ENCODE results near the gene SELENOF. TPM values are rescaled to one million over a fixed set of nuclear protein-coding genes. Genes with fewer than 3 reads are reported as not detected.
A peak's percentile ranks its signal among the peaks of the same experiment; 100 is the strongest.

Gene SELENOF
- total RNA-seq, 5 donors from 2014 or later (not counting 1 experiment from before 2014, with no cell fraction given) = 141 to 165 (median 145) TPM

DNA sequence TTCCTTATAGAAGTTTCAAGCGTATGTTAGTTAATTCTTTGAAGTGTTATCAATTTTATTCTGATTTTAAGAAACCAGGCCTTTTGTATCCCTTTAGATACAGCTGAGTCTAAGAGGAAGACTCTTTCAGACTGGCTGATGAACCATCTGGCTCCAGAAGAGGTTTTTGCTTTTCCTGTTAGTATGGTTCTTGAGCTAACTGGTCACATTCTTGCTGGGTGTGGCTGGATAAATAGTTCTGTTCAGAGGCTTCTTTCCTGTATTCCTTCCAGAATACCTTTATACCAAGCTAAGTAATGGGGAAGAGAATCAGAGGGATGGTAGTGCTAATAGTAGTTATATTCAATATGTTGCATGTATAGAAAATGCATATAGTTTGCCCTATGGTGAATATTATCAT, 13.0 kb upstream of the SELENOF start:
- Mint-ChIP-seq H3K9me3 (peaks cover 4 to 28% (median 17%) of the 10 kb centered on the region in 3 donors), H3K27ac (no peak overlapping the region), H3K27me3 (no peaks in the 10 kb centered on the region), H3K4me1 (peaks cover 29 to 37% (median 31%) of the 10 kb centered on the region in 3 donors), H3K4me3 (no peak overlapping the region), H3K36me3 (peaks cover 26% of the 10 kb centered on the region)
- Histone ChIP-seq H3K4me1 (ENCODE audit: control insufficient read depth in 1 of 2, extremely low read depth in 1 of 2, insufficient read depth in 2 of 2, low read length in 2 of 2) (no peaks in the 10 kb centered on the region), H3K27me3 (replicated peaks in 1 of 2; ENCODE audit: control insufficient read depth in 2 of 2, extremely low read depth in 1 of 2, insufficient read depth in 2 of 2, low read length in 1 of 2) (no peaks in the 10 kb centered on the region), H3K36me3 (ENCODE audit: control insufficient read depth in 2 of 2, extremely low read depth in 1 of 2, insufficient read depth in 1 of 2, low read length in 1 of 2) (no peaks in the 10 kb centered on the region), H3K9me3 (no peaks in the 10 kb centered on the region), H3K4me3 (ENCODE audit: control insufficient read depth in 1 of 2, extremely low read depth in 1 of 2, low read length in 1 of 2) (no peak overlapping the region), H3K27ac (ENCODE audit: low read length) (no peak overlapping the region)
- ChIA-PET CTCF (no interaction called here), POLR2A (no interaction called here)
- WGBS (ENCODE audit: insufficient coverage) = no CpG with 5 or more reads among the region's 1 CpG
- DNase-seq = no peak
- no peak for ATAC-seq (replicated peaks in 1 of 4)

DNA sequence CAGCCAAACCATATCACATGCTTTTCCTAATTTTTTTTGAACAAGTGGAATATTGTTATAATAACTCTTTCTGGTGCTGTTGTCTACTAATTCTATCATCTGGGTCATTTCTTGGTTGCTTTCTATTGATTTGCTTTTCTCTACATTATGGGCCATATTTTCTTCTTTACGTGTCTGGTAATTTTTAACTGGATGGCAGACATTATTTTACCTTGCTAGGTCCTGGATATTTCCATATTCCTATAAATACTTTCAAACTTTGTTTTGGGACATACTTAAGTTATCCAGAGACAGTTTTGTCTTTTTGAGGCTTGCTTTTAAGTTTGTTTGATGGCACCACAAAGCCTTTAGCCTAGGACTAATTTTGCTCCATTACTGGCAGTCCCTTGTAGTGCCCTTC, 11.8 kb upstream of the SELENOF start:
- H3K36me3 Mint-ChIP-seq = peaks cover 29% of the 10 kb centered on the region
- no peaks in the 10 kb centered on the region for H3K27me3 ChIP-seq (replicated peaks in 1 of 2; ENCODE audit: control insufficient read depth in 2 of 2, extremely low read depth in 1 of 2, insufficient read depth in 2 of 2, low read length in 1 of 2)
- peaks cover 4 to 30% (median 17%) of the 10 kb centered on the region in 3 donors for H3K9me3 Mint-ChIP-seq
- peaks cover 2% of the 10 kb centered on the region for H3K9me3 ChIP-seq
- POLR2A ChIA-PET = no interaction called here
- no peaks in the 10 kb centered on the region for H3K4me1 ChIP-seq (ENCODE audit: control insufficient read depth in 1 of 2, extremely low read depth in 1 of 2, insufficient read depth in 2 of 2, low read length in 2 of 2)
- no peaks in the 10 kb centered on the region for H3K27me3 Mint-ChIP-seq
- no peak overlapping the region for H3K4me3 ChIP-seq (ENCODE audit: control insufficient read depth in 1 of 2, extremely low read depth in 1 of 2, low read length in 1 of 2)
- no peak overlapping the region for H3K27ac Mint-ChIP-seq
- H3K4me3 Mint-ChIP-seq = no peak overlapping the region
- CTCF ChIA-PET = interaction anchor here in 1 of 2 donors (0.5 kb wide), 1 partner anchor 28 kb away, joined by 4 read pairs; no protein-coding TSS in a partner anchor
- WGBS (ENCODE audit: insufficient coverage) = no CpG with 5 or more reads among the region's 1 CpG
- H3K27ac ChIP-seq (ENCODE audit: low read length) = no peak overlapping the region
- no peak for DNase-seq
- no peaks in the 10 kb centered on the region for H3K36me3 ChIP-seq (ENCODE audit: control insufficient read depth in 2 of 2, extremely low read depth in 1 of 2, insufficient read depth in 1 of 2, low read length in 1 of 2)
- no peak for ATAC-seq (replicated peaks in 1 of 4)
- peaks cover 27 to 33% (median 31%) of the 10 kb centered on the region in 3 donors for H3K4me1 Mint-ChIP-seq

DNA sequence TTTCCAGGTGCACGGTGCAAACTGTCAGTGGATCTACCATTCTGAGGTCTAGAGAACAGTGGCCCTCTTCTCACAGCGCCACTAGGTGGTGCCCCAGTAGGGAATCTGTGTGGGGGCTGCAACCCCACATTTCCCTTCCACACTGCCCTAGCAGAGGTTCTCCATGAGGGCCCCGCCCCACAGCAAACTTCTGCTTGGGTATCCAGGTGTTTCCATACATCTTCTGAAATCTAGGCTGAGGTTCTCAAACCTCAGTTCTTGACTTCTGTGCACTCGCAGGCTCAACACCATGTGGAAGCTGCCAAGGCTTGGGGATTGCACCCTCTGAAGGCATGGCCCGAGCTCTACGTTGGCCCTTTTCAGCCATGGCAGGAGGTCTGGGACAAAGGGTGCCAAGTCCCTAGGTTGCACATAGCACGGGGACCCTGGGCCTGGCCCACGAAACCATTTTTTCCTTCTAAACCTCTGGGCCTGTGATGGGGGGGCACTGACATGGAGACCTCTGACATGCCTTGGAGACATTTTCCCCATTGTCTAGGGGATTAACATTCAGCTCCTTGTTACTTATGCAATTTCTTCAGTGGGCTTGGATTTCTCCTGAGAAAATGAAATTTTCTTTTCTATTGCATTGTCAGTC, 10.5 kb upstream of the SELENOF start:
- H3K27me3 ChIP-seq (replicated peaks in 1 of 2; ENCODE audit: control insufficient read depth in 2 of 2, extremely low read depth in 1 of 2, insufficient read depth in 2 of 2, low read length in 1 of 2) = no peaks in the 10 kb centered on the region
- Mint-ChIP-seq H3K4me3 (no peak overlapping the region), H3K27me3 (no peaks in the 10 kb centered on the region), H3K27ac (no peak overlapping the region), H3K4me1 (peaks cover 27 to 29% (median 29%) of the 10 kb centered on the region in 3 donors), H3K9me3 (peaks cover 4 to 30% (median 17%) of the 10 kb centered on the region in 3 donors), H3K36me3 (peaks cover 29% of the 10 kb centered on the region)
- no peaks in the 10 kb centered on the region for H3K36me3 ChIP-seq (ENCODE audit: control insufficient read depth in 2 of 2, extremely low read depth in 1 of 2, insufficient read depth in 1 of 2, low read length in 1 of 2)
- peaks cover 4% of the 10 kb centered on the region for H3K9me3 ChIP-seq
- ChIA-PET POLR2A (interaction anchor here in 1 of 2 donors (0.7 kb wide), 1 partner anchor 9 kb away, joined by 3 read pairs; no protein-coding TSS in a partner anchor), CTCF (interaction anchor here in 1 of 2 donors (0.7 kb wide), 1 partner anchor 16 kb away, joined by 3 read pairs; no protein-coding TSS in a partner anchor)
- WGBS (ENCODE audit: insufficient coverage) = 100% methylated on average over 8 of the region's 8 CpGs
- no peak overlapping the region for H3K27ac ChIP-seq (ENCODE audit: low read length)
- no peaks in the 10 kb centered on the region for H3K4me1 ChIP-seq (ENCODE audit: control insufficient read depth in 1 of 2, extremely low read depth in 1 of 2, insufficient read depth in 2 of 2, low read length in 2 of 2)
- DNase-seq (no peak), ATAC-seq (replicated peaks in 1 of 4) (no peak)
- no peak overlapping the region for H3K4me3 ChIP-seq (ENCODE audit: control insufficient read depth in 1 of 2, extremely low read depth in 1 of 2, low read length in 1 of 2)

DNA sequence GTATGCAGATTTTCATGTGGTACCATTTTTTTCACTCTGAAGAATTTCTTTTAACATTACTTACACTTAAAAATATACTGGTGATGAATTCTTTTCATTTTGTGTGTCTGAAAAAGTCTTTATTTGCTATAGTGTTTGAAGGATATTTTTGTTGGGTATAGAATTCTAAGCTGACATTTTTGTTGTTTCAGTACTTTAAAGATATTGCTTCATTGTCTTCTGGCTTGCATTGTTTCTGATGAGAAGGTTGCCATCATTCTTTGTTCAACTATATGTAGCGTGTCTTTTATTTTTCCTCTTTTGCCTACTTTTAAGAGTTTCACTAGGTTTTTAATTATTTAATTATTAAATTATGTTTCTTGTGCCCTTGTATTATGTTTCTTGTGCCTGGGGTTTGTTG, 8.5 kb upstream of the SELENOF start:
- Histone ChIP-seq H3K4me3 (ENCODE audit: control insufficient read depth in 1 of 2, extremely low read depth in 1 of 2, low read length in 1 of 2) (no peak overlapping the region), H3K9me3 (peaks cover 4% of the 10 kb centered on the region), H3K4me1 (ENCODE audit: control insufficient read depth in 1 of 2, extremely low read depth in 1 of 2, insufficient read depth in 2 of 2, low read length in 2 of 2) (no peaks in the 10 kb centered on the region), H3K27me3 (replicated peaks in 1 of 2; ENCODE audit: control insufficient read depth in 2 of 2, extremely low read depth in 1 of 2, insufficient read depth in 2 of 2, low read length in 1 of 2) (no peaks in the 10 kb centered on the region), H3K27ac (ENCODE audit: low read length) (no peak overlapping the region), H3K36me3 (ENCODE audit: control insufficient read depth in 2 of 2, extremely low read depth in 1 of 2, insufficient read depth in 1 of 2, low read length in 1 of 2) (no peaks in the 10 kb centered on the region)
- no CpG with 5 or more reads among the region's 1 CpG for WGBS (ENCODE audit: insufficient coverage)
- Mint-ChIP-seq H3K4me1 (peaks cover 23 to 24% (median 24%) of the 10 kb centered on the region in 3 donors), H3K9me3 (peaks cover 4 to 30% (median 17%) of the 10 kb centered on the region in 3 donors), H3K4me3 (no peak overlapping the region), H3K27me3 (no peaks in the 10 kb centered on the region), H3K27ac (no peak overlapping the region), H3K36me3 (peaks cover 29% of the 10 kb centered on the region)
- ATAC-seq (replicated peaks in 1 of 4) (no peak), DNase-seq (no peak)
- POLR2A ChIA-PET = interaction anchor here in 1 of 2 donors (0.6 kb wide), 1 partner anchor 20 kb away, joined by 5 read pairs; no protein-coding TSS in a partner anchor
- CTCF ChIA-PET = no interaction called here

DNA sequence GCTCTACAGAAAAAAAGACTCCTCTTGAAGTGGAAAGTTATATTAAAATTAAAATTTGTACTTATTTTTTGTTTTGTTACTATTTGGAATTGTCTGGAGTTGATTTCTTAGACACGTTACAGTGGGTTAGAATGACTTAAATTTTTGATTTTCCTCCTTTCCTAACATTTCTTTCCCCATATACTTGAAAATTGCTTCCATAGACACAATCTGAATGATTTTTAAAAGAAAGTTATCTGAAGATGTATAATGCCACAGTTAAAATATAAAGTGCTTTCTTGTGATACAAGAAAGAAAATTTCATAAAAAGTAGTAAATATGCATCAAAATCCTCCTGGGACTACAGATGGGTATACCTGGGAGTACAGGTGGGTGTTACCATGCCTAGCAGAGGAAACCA, 2.8 kb upstream of the SELENOF start:
- H3K27me3 ChIP-seq (replicated peaks in 1 of 2; ENCODE audit: control insufficient read depth in 2 of 2, extremely low read depth in 1 of 2, insufficient read depth in 2 of 2, low read length in 1 of 2) = no peaks in the 10 kb centered on the region
- ATAC-seq (replicated peaks in 1 of 4) (no peak), DNase-seq (no peak)
- H3K4me1 Mint-ChIP-seq = peaks cover 5 to 31% (median 28%) of the 10 kb centered on the region in 3 donors
- H3K36me3 Mint-ChIP-seq = peaks cover 3% of the 10 kb centered on the region
- H3K27ac ChIP-seq (ENCODE audit: low read length) = no peak overlapping the region
- H3K9me3 ChIP-seq = peaks cover 4% of the 10 kb centered on the region
- H3K4me1 ChIP-seq (ENCODE audit: control insufficient read depth in 1 of 2, extremely low read depth in 1 of 2, insufficient read depth in 2 of 2, low read length in 2 of 2) = peaks cover 15 to 18% of the 10 kb centered on the region in 2 experiments
- no peak overlapping the region for H3K27ac Mint-ChIP-seq
- no CpG with 5 or more reads among the region's 1 CpG for WGBS (ENCODE audit: insufficient coverage)
- CTCF ChIA-PET = interaction anchor here (0.6 to 4.6 kb wide), 2 partner anchors 206 to 212 kb away, joined by 5 to 43 read pairs; partner anchors contain the start of gene SH3GLB1 (in 1 of the 2)
- no peak overlapping the region for H3K4me3 ChIP-seq (ENCODE audit: control insufficient read depth in 1 of 2, extremely low read depth in 1 of 2, low read length in 1 of 2)
- peaks cover 0 to under 1% (median 0%) of the 10 kb centered on the region in 3 donors for H3K9me3 Mint-ChIP-seq
- no peaks in the 10 kb centered on the region for H3K27me3 Mint-ChIP-seq
- H3K4me3 Mint-ChIP-seq = peak overlapping the region in 1 of 3 donors; percentile 15
- POLR2A ChIA-PET = interaction anchor here (0.5 to 4.1 kb wide), 2 partner anchors 67 to 128 kb away, joined by 3 to 35 read pairs; no protein-coding TSS in a partner anchor
- H3K36me3 ChIP-seq (ENCODE audit: control insufficient read depth in 2 of 2, extremely low read depth in 1 of 2, insufficient read depth in 1 of 2, low read length in 1 of 2) = no peaks in the 10 kb centered on the region

DNA sequence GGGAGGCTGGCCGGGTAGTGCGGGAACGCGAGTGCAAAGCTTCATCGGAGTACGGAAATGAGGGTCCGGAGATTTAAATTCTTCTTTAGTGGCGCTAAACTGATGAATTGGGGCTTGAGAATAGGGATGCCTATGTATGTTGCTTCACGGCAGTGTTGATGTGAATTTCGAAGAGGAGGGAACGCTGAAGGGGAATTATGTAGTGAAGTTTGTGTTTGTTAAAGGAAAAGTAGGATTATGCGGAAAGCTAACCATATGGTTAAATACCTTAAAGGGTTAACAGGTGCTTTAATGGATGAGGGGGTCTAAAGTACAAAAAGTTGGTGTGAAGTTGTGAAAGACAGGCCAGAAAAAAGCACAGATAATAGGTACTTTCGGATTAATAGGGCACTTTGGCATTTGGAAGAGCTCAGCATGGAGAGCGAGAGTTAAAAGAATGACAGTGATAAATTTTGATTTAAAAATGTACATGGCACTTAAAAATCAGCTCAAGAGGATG, 1.9 kb upstream of the SELENOF start:
- 12% methylated on average over 14 of the region's 14 CpGs for whole genome bisulfite sequencing (ENCODE audit: insufficient coverage)
- no peaks in the 10 kb centered on the region for H3K36me3 ChIP-seq (ENCODE audit: control insufficient read depth in 2 of 2, extremely low read depth in 1 of 2, insufficient read depth in 1 of 2, low read length in 1 of 2)
- ATAC-seq (replicated peaks in 1 of 4) (no peak), DNase-seq (no peak)
- peak overlapping the region; percentile 73 to 99 for H3K4me3 ChIP-seq (ENCODE audit: control insufficient read depth in 1 of 2, extremely low read depth in 1 of 2, low read length in 1 of 2)
- CTCF ChIA-PET = interaction anchor here (0.6 to 4.6 kb wide), 6 partner anchors 21 to 211 kb away, joined by 3 to 43 read pairs (median 5); partner anchors contain the start of gene SH3GLB1 (in 1 of the 2)
- no peaks in the 10 kb centered on the region for H3K27me3 ChIP-seq (replicated peaks in 1 of 2; ENCODE audit: control insufficient read depth in 2 of 2, extremely low read depth in 1 of 2, insufficient read depth in 2 of 2, low read length in 1 of 2)
- H3K9me3 Mint-ChIP-seq = no peaks in the 10 kb centered on the region
- peak overlapping the region; percentile 61 for H3K27ac ChIP-seq (ENCODE audit: low read length)
- H3K4me1 ChIP-seq (ENCODE audit: control insufficient read depth in 1 of 2, extremely low read depth in 1 of 2, insufficient read depth in 2 of 2, low read length in 2 of 2) = peaks cover 17 to 18% of the 10 kb centered on the region in 2 experiments
- peaks cover 5 to 41% (median 37%) of the 10 kb centered on the region in 3 donors for H3K4me1 Mint-ChIP-seq
- H3K27ac Mint-ChIP-seq = no peak overlapping the region
- no peaks in the 10 kb centered on the region for H3K27me3 Mint-ChIP-seq
- peaks cover 3% of the 10 kb centered on the region for H3K9me3 ChIP-seq
- no peak overlapping the region for H3K4me3 Mint-ChIP-seq
- H3K36me3 Mint-ChIP-seq = peaks cover 7% of the 10 kb centered on the region
- POLR2A ChIA-PET = interaction anchor here in 1 of 2 donors (0.7 to 4.1 kb wide), 3 partner anchors 43 to 161 kb away, joined by 3 to 35 read pairs (median 3); no protein-coding TSS in a partner anchor

Data from T-cell (primary cell).